Cardiac septum (tissue), 1 donor: ENCODE measurements around the gene P3H3. TPM values are rescaled to one million over a fixed set of nuclear protein-coding genes. Genes with fewer than 3 reads are reported as not detected.
"Not testable (repeated sequence)": the region's sequence is repeated elsewhere in the genome, so short reads cannot be mapped to it uniquely, and the experiment has no call there.

Experiments used
- DNase-seq: peaks from one replicate; pipeline ENCODE4 v3.0.0-alpha.2; 2020; ENCODE audit warnings: low spot score
- intact Hi-C: fragments of 100-400 bp; cut with DNase I; formaldehyde crosslinking; loops from one replicate; pipeline ENCODE4 v1.14.0; 2022
- total RNA-seq: library from RNA; stranded (reverse); fragmentation: NEBNext Ultra II Directional; extraction: Animal tissue kit (Norgen Biotek cat#: 25700); gene quantifications from one replicate; pipeline ENCODE4 v1.2.1, GENCODE V29; 2021
- donor health status: DM: no; HTN: no; CAD: no.

P3H3 gene
- total RNA-seq, 1 donor from 2014 or later = 25.7 TPM

GRCh38 chr12:6872073-6873048, 44.2 kb downstream of the P3H3 start:
- intact Hi-C loops = loop anchor here (2.0 kb wide), 1 partner anchor 32 kb away; the partner anchor contains the start of gene LRRC23

GRCh38 chr12:6873094-6874014, 45.1 kb downstream of the P3H3 start, which contains the start of gene SPSB2:
Gene SPSB2, minus strand, starts transcription at chr12:6873303. Its CDS starts 402 bp downstream, at chr12:6872901.
- intact Hi-C loops = loop anchor here (2.0 kb wide), 1 partner anchor 31 kb away; the partner anchor contains the start of gene LRRC23

More at GRCh38 chr12:6872073-6873048, 44.2 kb downstream of the P3H3 start:
- DNase-seq = peak; percentile 94

GRCh38 chr12:6874015-6874368, 45.8 kb downstream of the P3H3 start:
- intact Hi-C loops, DNase-seq: not testable (repeated sequence)

More at GRCh38 chr12:6873094-6874014, 45.1 kb downstream of the P3H3 start, which contains the start of gene SPSB2:
- peak; percentile 98 for DNase-seq

GRCh38 chr12:6879824-6880223, 51.6 kb downstream of the P3H3 start:
- intact Hi-C loops, DNase-seq: not testable (repeated sequence)

- intact Hi-C loops = no loop called here
- DNase-seq = no peak
These were observed 55.0 kb downstream of the P3H3 start for GRCh38 chr12:6883252-6883651.

- DNase-seq = no peak
- intact Hi-C loops = no loop called here
These were observed 55.5 kb downstream of the P3H3 start for GRCh38 chr12:6883683-6884082.

GRCh38 chr12:6884539-6884938, 56.3 kb downstream of the P3H3 start:
- no peak for DNase-seq
- intact Hi-C loops = no loop called here

GRCh38 chr12:6886206-6886999, 58.2 kb downstream of the P3H3 start:
- DNase-seq, intact Hi-C loops: not testable (repeated sequence)

GRCh38 chr12:6887460-6887859, 59.3 kb downstream of the P3H3 start:
- intact Hi-C loops = no loop called here
- no peak for DNase-seq

GRCh38 chr12:6888360-6888759, 60.2 kb downstream of the P3H3 start:
- no peak for DNase-seq
- intact Hi-C loops = no loop called here

- DNase-seq, intact Hi-C loops: not testable (repeated sequence)
These were observed 60.6 kb downstream of the P3H3 start for GRCh38 chr12:6888794-6889193.

Other genes starting within 250 kb of the P3H3 start
- 186 TPM for gene CHD4, start 221.0 kb upstream of the P3H3 start, total RNA-seq
- 2.6 TPM for gene LPAR5, start 192.4 kb upstream of the P3H3 start, total RNA-seq
- gene ACRBP, start 181.0 kb upstream of the P3H3 start, total RNA-seq = 1.6 TPM
- 20.6 TPM for gene ING4, start 165.3 kb upstream of the P3H3 start, total RNA-seq
- gene ZNF384, start 139.0 kb upstream of the P3H3 start, total RNA-seq = 32.7 TPM
- gene PIANP, start 127.6 kb upstream of the P3H3 start, total RNA-seq = 0.40 TPM
- 64.7 TPM for gene COPS7A, start 104.4 kb upstream of the P3H3 start, total RNA-seq
- 135 TPM for gene MLF2, start 75.3 kb upstream of the P3H3 start, total RNA-seq
- 234 TPM for gene PTMS, start 62.0 kb upstream of the P3H3 start, total RNA-seq
- gene LAG3, start 55.9 kb upstream of the P3H3 start, total RNA-seq = 0.57 TPM
- gene CD4, start 38.9 kb upstream of the P3H3 start, total RNA-seq = 3.8 TPM
- gene GPR162, start 6.6 kb upstream of the P3H3 start, total RNA-seq = 5.7 TPM
- gene GNB3, start 12.5 kb downstream of the P3H3 start, total RNA-seq = 9.7 TPM
- gene CDCA3, start 22.9 kb downstream of the P3H3 start, total RNA-seq = 0.65 TPM
- gene USP5, start 23.7 kb downstream of the P3H3 start, total RNA-seq = 83.5 TPM
- gene TPI1, start 39.1 kb downstream of the P3H3 start, total RNA-seq = 657 TPM
- 4.5 TPM for gene SPSB2, start 44.9 kb downstream of the P3H3 start, total RNA-seq
- gene LRRC23, start 76.4 kb downstream of the P3H3 start, total RNA-seq = 13.3 TPM
- gene ENO2, start 86.2 kb downstream of the P3H3 start, total RNA-seq = 29.7 TPM
- 76.9 TPM for gene ATN1, start 99.6 kb downstream of the P3H3 start, total RNA-seq
- not detected for gene RNU7-1, start 115.4 kb downstream of the P3H3 start, total RNA-seq
- gene C12orf57, start 115.6 kb downstream of the P3H3 start, total RNA-seq = 162 TPM
- 7.0 TPM for gene PTPN6, start 122.9 kb downstream of the P3H3 start, total RNA-seq
- gene PHB2, start 142.3 kb downstream of the P3H3 start, total RNA-seq = 125 TPM
- gene EMG1, start 142.5 kb downstream of the P3H3 start, total RNA-seq = 32.7 TPM
- 19.7 TPM for gene LPCAT3, start 190.1 kb downstream of the P3H3 start, total RNA-seq
- 69.0 TPM for gene C1S, start 232.3 kb downstream of the P3H3 start, total RNA-seq